IMR-90 (cell line): ENCODE results near the gene TSEN54. TPM values are rescaled to one million over a fixed set of nuclear protein-coding genes. Genes with fewer than 3 reads are reported as not detected.

Source experiments
- ATAC-seq: fragments of 200-7000 bp; cut with Tn5 transposase; 2 replicates; pipeline ENCODE4 v1.9.1; 2020; ENCODE audit warnings: low read depth, mild to moderate bottlenecking, moderate library complexity
- BruUV-seq: library from RNA; stranded (reverse); fragments of 400-500 nt; replicated peaks from 2 replicates; lab custom pipeline; 2021; lab: Mats Ljungman, UMichigan
- CTCF ChIA-PET: fragments of 300-600 bp; formaldehyde crosslinking; extraction: SDS; loops from one replicate; lab custom pipeline; 2021; ENCODE audit warnings: antibody characterized with exemption; lab: Yijun Ruan, JAX
- POLR2A ChIA-PET: fragments of 300-600 bp; sonication (Branson Sonifier 250); formaldehyde crosslinking; loops from one replicate; lab custom pipeline; 2022; ENCODE audit warnings: antibody characterized with exemption; ENCODE audit not compliant: unreplicated experiment; lab: Charles Lee
- DNase-seq: peaks from one replicate; pipeline ENCODE4 v3.0.0; 2013
- H2AFZ ChIP-seq: replicated peaks from 2 replicates; pipeline ENCODE3; 2013; ENCODE audit warnings: low read length, mild to moderate bottlenecking; ENCODE audit not compliant: poor library complexity
- H2AK5ac ChIP-seq: 2 replicates; pipeline ENCODE4 v1.6.1; 2013; ENCODE audit warnings: low read depth, low read length, inconsistent platforms
- H2AK9ac ChIP-seq: replicated peaks from 2 replicates; pipeline ENCODE3; 2013; ENCODE audit warnings: mild to moderate bottlenecking, low read depth, low read length, moderate library complexity; ENCODE audit not compliant: poor library complexity
- H2BK120ac ChIP-seq: 2 replicates; pipeline ENCODE4 v1.6.1; 2013; ENCODE audit warnings: low read depth, low read length, inconsistent platforms
- H2BK15ac ChIP-seq: 3 replicates; pipeline ENCODE4 v1.6.1; 2013; ENCODE audit warnings: low read depth, low read length, inconsistent platforms
- H2BK20ac ChIP-seq: 2 replicates; pipeline ENCODE4 v1.6.1; 2013; ENCODE audit warnings: low read depth, mild to moderate bottlenecking, inconsistent platforms, low read length, moderate library complexity
- H2BK5ac ChIP-seq: 2 replicates; pipeline ENCODE4 v1.6.1; 2013; ENCODE audit warnings: mild to moderate bottlenecking, low read depth, low read length, inconsistent platforms; ENCODE audit not compliant: poor library complexity, severe bottlenecking
- H3K14ac ChIP-seq: replicated peaks from 2 replicates; pipeline ENCODE4 v1.6.1; 2013; ENCODE audit warnings: low read depth, low read length, inconsistent platforms
- H3K18ac ChIP-seq: 2 replicates; pipeline ENCODE4 v1.6.1; 2013; ENCODE audit warnings: low read depth, low read length, control low read depth
- H3K23ac ChIP-seq: 2 replicates; pipeline ENCODE4 v1.6.1; 2013; ENCODE audit warnings: low read depth, low read length, inconsistent platforms
- H3K27ac ChIP-seq: 2 replicates; pipeline ENCODE4 v1.5.1; 2013; ENCODE audit warnings: mild to moderate bottlenecking, control low read depth, low read length; ENCODE audit not compliant: insufficient read depth
- H3K27me3 ChIP-seq: 2 replicates; pipeline ENCODE4 v1.6.1; 2013; ENCODE audit warnings: low read length; ENCODE audit not compliant: control insufficient read depth, insufficient read depth
- H3K36me3 ChIP-seq: 2 replicates; pipeline ENCODE4 v1.6.1; 2013; ENCODE audit warnings: low read length, mixed read lengths; ENCODE audit not compliant: control insufficient read depth, insufficient read depth
- H3K4ac ChIP-seq: 2 replicates; pipeline ENCODE4 v1.6.1; 2013; ENCODE audit warnings: low read depth, low read length, inconsistent platforms
- H3K4me1 ChIP-seq: 2 replicates; pipeline ENCODE4 v1.6.1; 2013; ENCODE audit warnings: low read length, mixed read lengths; ENCODE audit not compliant: control insufficient read depth, insufficient read depth
- H3K4me2 ChIP-seq: 2 replicates; pipeline ENCODE4 v1.6.1; 2013; ENCODE audit warnings: low read depth, mild to moderate bottlenecking, control low read depth, low read length, moderate library complexity
- H3K4me3 ChIP-seq: 2 replicates; pipeline ENCODE4 v1.5.1; 2013; ENCODE audit warnings: low read depth, mild to moderate bottlenecking, control low read depth, low read length, moderate library complexity; ENCODE audit not compliant: insufficient read depth
- H3K56ac ChIP-seq: 2 replicates; pipeline ENCODE4 v1.6.1; 2013; ENCODE audit warnings: low read length, inconsistent platforms; ENCODE audit not compliant: insufficient read depth; ENCODE audit errors: extremely low read depth
- H3K79me1 ChIP-seq, 2 experiments: 2 replicates each; pipeline ENCODE4 v1.6.1; 2013; ENCODE audit warnings: low read length in 2 of 2, inconsistent platforms in 1 of 2, low read depth in 1 of 2
- H3K9ac ChIP-seq: 2 replicates; pipeline ENCODE4 v1.6.1; 2013; ENCODE audit warnings: low read depth, low read length, control low read depth
- H3K9me1 ChIP-seq: 2 replicates; pipeline ENCODE4 v1.6.1; 2013; ENCODE audit warnings: low read length, inconsistent platforms; ENCODE audit not compliant: insufficient read depth
- H3K9me3 ChIP-seq: 2 replicates; pipeline ENCODE4 v1.6.1; 2013; ENCODE audit warnings: low read length; ENCODE audit not compliant: control insufficient read depth, insufficient read depth
- H4K20me1 ChIP-seq: 2 replicates; pipeline ENCODE4 v1.6.1; 2013; ENCODE audit warnings: low read length, inconsistent platforms; ENCODE audit not compliant: insufficient read depth
- H4K5ac ChIP-seq: 2 replicates; pipeline ENCODE4 v1.6.1; 2013; ENCODE audit warnings: mild to moderate bottlenecking, low read depth, low read length, control low read depth
- H4K8ac ChIP-seq, 2 experiments: 2 replicates each; pipeline ENCODE4 v1.6.1; 2013; ENCODE audit warnings: low read depth in 2 of 2, low read length in 2 of 2, control low read depth in 1 of 2, inconsistent platforms in 1 of 2
- H4K91ac ChIP-seq: 2 replicates; pipeline ENCODE4 v1.6.1; 2013; ENCODE audit warnings: low read depth, low read length, inconsistent platforms; ENCODE audit not compliant: insufficient read depth
- BHLHE40 ChIP-seq: fragments of 150-350 bp; IDR thresholded peaks from 2 replicates; pipeline ENCODE4 v1.6.1; 2016; ENCODE audit warnings: mild to moderate bottlenecking, low read depth, low read length
- CEBPB ChIP-seq: IDR thresholded peaks from 2 replicates; pipeline ENCODE4 v1.6.1; 2012; ENCODE audit warnings: low read depth, low read length, improper control_type of control experiment
- CHD1 ChIP-seq: IDR thresholded peaks from 2 replicates; pipeline ENCODE4 v1.6.1; 2012; ENCODE audit warnings: low read depth, low read length, improper control_type of control experiment
- FOS ChIP-seq: fragments of 150-350 bp; IDR thresholded peaks from 2 replicates; pipeline ENCODE4 v1.6.1; 2016; ENCODE audit warnings: low read depth, low read length
- MAFK ChIP-seq: IDR thresholded peaks from 2 replicates; pipeline ENCODE4 v1.6.1; 2012; ENCODE audit warnings: low read depth, low read length, improper control_type of control experiment
- MAZ ChIP-seq: IDR thresholded peaks from 2 replicates; pipeline ENCODE4 v1.6.1; 2012; ENCODE audit warnings: low read depth, mild to moderate bottlenecking, low read length, improper control_type of control experiment, moderate library complexity, borderline replicate concordance
- MXI1 ChIP-seq: IDR thresholded peaks from 2 replicates; pipeline ENCODE4 v1.6.1; 2012; ENCODE audit warnings: low read depth, mild to moderate bottlenecking, low read length, moderate library complexity, borderline replicate concordance
- NFE2L2 ChIP-seq: fragments of 150-350 bp; IDR thresholded peaks from 2 replicates; pipeline ENCODE4 v1.6.1; 2016; ENCODE audit warnings: low read depth, mild to moderate bottlenecking, low read length
- POLR2A ChIP-seq: IDR thresholded peaks from 2 replicates; pipeline ENCODE4 v1.6.1; 2012; ENCODE audit warnings: mild to moderate bottlenecking, low read depth, low read length
- RCOR1 ChIP-seq: IDR thresholded peaks from 2 replicates; pipeline ENCODE4 v1.6.1; 2012; ENCODE audit warnings: mild to moderate bottlenecking, low read length, improper control_type of control experiment; ENCODE audit not compliant: insufficient replicate concordance
- RFX5 ChIP-seq: IDR thresholded peaks from 2 replicates; pipeline ENCODE4 v1.8.0; 2012; ENCODE audit warnings: low read depth, mild to moderate bottlenecking, low read length, moderate library complexity
- WGBS, 2 experiments: methylation state at CpG; one replicate each; pipeline versions ENCODE4 v1.1.5 to v1.1.7; 2013; ENCODE audit warnings: missing lambda C conversion rate in 2 of 2; ENCODE audit not compliant: insufficient read length in 1 of 2; ENCODE audit errors: extremely low coverage in 2 of 2; 5-methylcytosine and 5-hydroxymethylcytosine counted together
- dilution Hi-C: fragments of 300-500 bp; cut with HindIII; formaldehyde crosslinking; loops from one replicate; pipeline ENCODE4 v1.14.3; 2018; ENCODE audit warnings: low sequenced_read_pairs; ENCODE audit not compliant: unreplicated experiment
- in situ Hi-C: fragments of 300-500 bp; cut with MboI; formaldehyde crosslinking; loops from 3 replicates; pipeline ENCODE4 v1.14.3; 2019; ENCODE audit warnings: low sequenced_read_pairs, inconsistent platforms, mixed read lengths
- intact Hi-C: fragments of 100-400 bp; cut with micrococcal nuclease; formaldehyde crosslinking; loops from 2 replicates; pipeline ENCODE4 v1.10.0; 2022
- polyA plus RNA-seq, 3 experiments: library from polyadenylated mRNA; depleted of rRNA; stranded (reverse); fragments of >200 nt; gene quantifications; 2 replicates each; pipeline ENCODE4 v1.2.3, GENCODE V29; 2012; ENCODE audit warnings: low replicate concordance in 1 of 3
- total RNA-seq: library from RNA; depleted of rRNA; stranded (reverse); fragments of >200 nt; gene quantifications from 2 replicates; pipeline ENCODE4 v1.2.3, GENCODE V29; 2012
- TF ChIP-seq, protein P1 (sequence below): conservative IDR thresholded peaks from 2 replicates; pipeline ENCODE4 v1.5.1; 2012; ENCODE audit warnings: mild to moderate bottlenecking, low read depth, low read length, improper control_type of control experiment

The TSEN54 gene
- total and polyA plus RNA-seq, 2 of the 4 experiments (the other 2 are of a cell fraction): 7.2 to 14.9 TPM

GRCh38 chr17:75501378-75502071 lies 14.8 kb upstream of the TSEN54 start:
- Histone ChIP-seq H3K79me1 (no peaks in the 10 kb centered on the region), H3K27ac (no peak overlapping the region), H2BK120ac (no peak overlapping the region), H2BK20ac (no peak overlapping the region), H3K18ac (no peak overlapping the region), H3K9me3 (no peaks in the 10 kb centered on the region), H4K20me1 (no peaks in the 10 kb centered on the region), H2AFZ (no peak overlapping the region), H2AK5ac (no peak overlapping the region), H3K56ac (no peak overlapping the region), H3K4me1 (no peaks in the 10 kb centered on the region), H3K9me1 (no peaks in the 10 kb centered on the region), H4K5ac (no peak overlapping the region), H3K27me3 (no peaks in the 10 kb centered on the region), H3K9ac (no peak overlapping the region), H3K4me3 (no peak overlapping the region), H3K14ac (no peak overlapping the region), H4K91ac (no peak overlapping the region), H3K23ac (no peak overlapping the region), H2BK15ac (no peak overlapping the region), H4K8ac (no peak overlapping the region), H3K36me3 (peaks cover 41% of the 10 kb centered on the region), H2BK5ac (no peak overlapping the region), H2AK9ac (no peak overlapping the region), H3K4me2 (no peak overlapping the region), H3K4ac (no peak overlapping the region)
- no TSS peak for BruUV-seq
- 90% methylated on average over 8 of the region's 21 CpGs; no CpG with 5 or more reads in 1 of the 2 experiments for whole genome bisulfite sequencing, 2 experiments
- ATAC-seq: no peak
- no peak for DNase-seq
- dilution Hi-C loops: no loop called here
- ChIA-PET POLR2A (no interaction called here), CTCF (no interaction called here)
- intact Hi-C loops: no loop called here
- in situ Hi-C loops: no loop called here
- TF ChIP-seq RFX5: no peak
- no peak for TF ChIP-seq POLR2A
- TF ChIP-seq, protein P1, sequence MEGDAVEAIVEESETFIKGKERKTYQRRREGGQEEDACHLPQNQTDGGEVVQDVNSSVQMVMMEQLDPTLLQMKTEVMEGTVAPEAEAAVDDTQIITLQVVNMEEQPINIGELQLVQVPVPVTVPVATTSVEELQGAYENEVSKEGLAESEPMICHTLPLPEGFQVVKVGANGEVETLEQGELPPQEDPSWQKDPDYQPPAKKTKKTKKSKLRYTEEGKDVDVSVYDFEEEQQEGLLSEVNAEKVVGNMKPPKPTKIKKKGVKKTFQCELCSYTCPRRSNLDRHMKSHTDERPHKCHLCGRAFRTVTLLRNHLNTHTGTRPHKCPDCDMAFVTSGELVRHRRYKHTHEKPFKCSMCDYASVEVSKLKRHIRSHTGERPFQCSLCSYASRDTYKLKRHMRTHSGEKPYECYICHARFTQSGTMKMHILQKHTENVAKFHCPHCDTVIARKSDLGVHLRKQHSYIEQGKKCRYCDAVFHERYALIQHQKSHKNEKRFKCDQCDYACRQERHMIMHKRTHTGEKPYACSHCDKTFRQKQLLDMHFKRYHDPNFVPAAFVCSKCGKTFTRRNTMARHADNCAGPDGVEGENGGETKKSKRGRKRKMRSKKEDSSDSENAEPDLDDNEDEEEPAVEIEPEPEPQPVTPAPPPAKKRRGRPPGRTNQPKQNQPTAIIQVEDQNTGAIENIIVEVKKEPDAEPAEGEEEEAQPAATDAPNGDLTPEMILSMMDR: no peak
- TF ChIP-seq NFE2L2: no peak
- TF ChIP-seq FOS: no peak
- no peak for TF ChIP-seq MXI1
- no peak for TF ChIP-seq RCOR1
- no peak for TF ChIP-seq BHLHE40
- TF ChIP-seq CHD1: no peak
- no peak for TF ChIP-seq MAFK
- no peak for TF ChIP-seq MAZ
- TF ChIP-seq CEBPB: no peak
